Glomerular endothelial cell (primary cell): ENCODE data around the gene PLEKHA7. TPM values are rescaled to one million over a fixed set of nuclear protein-coding genes. Genes with fewer than 3 reads are reported as not detected.
"Not testable (repeated sequence)": the region's sequence is repeated elsewhere in the genome, so short reads cannot be mapped to it uniquely, and the experiment has no call there.

Experiments
- DNase-seq: peaks from one replicate; pipeline ENCODE4 v3.0.0-alpha.2; 2011; ENCODE audit warnings: low read depth, low spot score; ENCODE audit errors: extremely low read depth
- total RNA-seq: library from RNA; depleted of rRNA; stranded (reverse); fragments of >200 nt; gene quantifications from 2 replicates; pipeline ENCODE4 v1.2.3, GENCODE V29; 2015

Gene PLEKHA7
- total RNA-seq, 1 donor from 2014 or later = 0.18 TPM

GRCh38 chr11:16979703-16980622 lies 34.3 kb downstream of the PLEKHA7 start:
- no peak for DNase-seq

GRCh38 chr11:16977994-16978315 lies 36.3 kb downstream of the PLEKHA7 start:
- DNase-seq = no peak

- DNase-seq = no peak
These were observed 36.8 kb downstream of the PLEKHA7 start for GRCh38 chr11:16977136-16977993.

GRCh38 chr11:16976379-16976778 lies 37.8 kb downstream of the PLEKHA7 start:
- DNase-seq = no peak

- no peak for DNase-seq
These were observed 38.3 kb downstream of the PLEKHA7 start for GRCh38 chr11:16975906-16976305.

- no peak for DNase-seq
These were observed 40.8 kb downstream of the PLEKHA7 start for GRCh38 chr11:16973338-16973964.

GRCh38 chr11:16969010-16969999 lies 44.9 kb downstream of the PLEKHA7 start:
- no peak for DNase-seq

GRCh38 chr11:16968196-16968595 lies 46.0 kb downstream of the PLEKHA7 start:
- DNase-seq = no peak

GRCh38 chr11:16966930-16967671 lies 47.1 kb downstream of the PLEKHA7 start:
- no peak for DNase-seq

GRCh38 chr11:16964501-16964900 lies 49.7 kb downstream of the PLEKHA7 start:
- DNase-seq = no peak

GRCh38 chr11:16963316-16963876 lies 50.8 kb downstream of the PLEKHA7 start:
- DNase-seq = no peak

GRCh38 chr11:16962589-16962988 lies 51.6 kb downstream of the PLEKHA7 start:
- DNase-seq = not testable (repeated sequence)

- no peak for DNase-seq
These were observed 52.1 kb downstream of the PLEKHA7 start for GRCh38 chr11:16962146-16962545.

GRCh38 chr11:16960250-16960649 lies 54.0 kb downstream of the PLEKHA7 start:
- no peak for DNase-seq

- DNase-seq = no peak
These were observed 54.6 kb downstream of the PLEKHA7 start for GRCh38 chr11:16959602-16960001.

GRCh38 chr11:16958833-16959232 lies 55.4 kb downstream of the PLEKHA7 start:
- DNase-seq = no peak

GRCh38 chr11:16956538-16957153 lies 57.6 kb downstream of the PLEKHA7 start:
- no peak for DNase-seq

GRCh38 chr11:16953663-16954062 lies 60.6 kb downstream of the PLEKHA7 start:
- no peak for DNase-seq
